ENCODE measurements around the gene CORO2B.
"Not testable (repeated sequence)": the region's sequence is repeated elsewhere in the genome, so short reads cannot be mapped to it uniquely, and the experiment has no call there.

CORO2B gene

GRCh38 chr15:68642491-68642845, 63.7 kb downstream of the CORO2B start:
- TF ChIP-seq, protein P1, sequence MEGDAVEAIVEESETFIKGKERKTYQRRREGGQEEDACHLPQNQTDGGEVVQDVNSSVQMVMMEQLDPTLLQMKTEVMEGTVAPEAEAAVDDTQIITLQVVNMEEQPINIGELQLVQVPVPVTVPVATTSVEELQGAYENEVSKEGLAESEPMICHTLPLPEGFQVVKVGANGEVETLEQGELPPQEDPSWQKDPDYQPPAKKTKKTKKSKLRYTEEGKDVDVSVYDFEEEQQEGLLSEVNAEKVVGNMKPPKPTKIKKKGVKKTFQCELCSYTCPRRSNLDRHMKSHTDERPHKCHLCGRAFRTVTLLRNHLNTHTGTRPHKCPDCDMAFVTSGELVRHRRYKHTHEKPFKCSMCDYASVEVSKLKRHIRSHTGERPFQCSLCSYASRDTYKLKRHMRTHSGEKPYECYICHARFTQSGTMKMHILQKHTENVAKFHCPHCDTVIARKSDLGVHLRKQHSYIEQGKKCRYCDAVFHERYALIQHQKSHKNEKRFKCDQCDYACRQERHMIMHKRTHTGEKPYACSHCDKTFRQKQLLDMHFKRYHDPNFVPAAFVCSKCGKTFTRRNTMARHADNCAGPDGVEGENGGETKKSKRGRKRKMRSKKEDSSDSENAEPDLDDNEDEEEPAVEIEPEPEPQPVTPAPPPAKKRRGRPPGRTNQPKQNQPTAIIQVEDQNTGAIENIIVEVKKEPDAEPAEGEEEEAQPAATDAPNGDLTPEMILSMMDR (IDR thresholded peaks at IDR 0.05; ENCODE audit: low read depth, low read length), result no peak
- no peak overlapping the region for H3K4me3 ChIP-seq (ENCODE audit: low read depth, low read length)

DNA sequence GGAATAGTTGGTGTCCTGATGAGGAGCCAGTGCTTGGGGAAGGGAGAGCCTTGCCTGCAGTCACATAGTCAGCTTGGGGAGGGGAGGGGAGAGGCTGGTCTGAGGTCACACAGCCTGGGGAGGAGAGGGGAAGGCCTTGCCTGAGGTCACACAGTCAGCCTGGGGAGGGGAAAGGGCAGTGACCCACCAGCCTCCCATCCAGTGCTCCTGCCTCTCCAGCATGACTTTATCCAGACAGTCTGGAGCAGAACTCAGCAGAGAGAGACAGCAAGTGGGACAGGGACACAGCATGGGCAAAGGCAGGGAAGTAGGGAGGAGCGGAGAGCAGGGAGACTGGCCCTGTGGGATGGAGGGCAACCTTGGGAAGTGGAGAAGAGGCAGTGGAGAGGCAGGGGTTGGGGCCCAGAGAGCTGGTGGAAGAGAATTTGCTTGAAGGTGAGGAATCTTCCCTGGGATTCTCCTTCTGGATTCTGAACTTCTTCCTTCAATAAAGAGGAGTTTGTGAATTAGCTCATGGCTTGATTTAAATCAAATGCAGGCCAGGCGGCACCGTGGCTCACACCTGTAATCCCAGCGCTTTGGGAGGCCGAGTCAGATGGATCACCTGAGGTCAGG, 64.5 kb downstream of the CORO2B start:
- no peak overlapping the region for H3K4me3 ChIP-seq (ENCODE audit: low read depth, low read length)
- TF ChIP-seq, protein P1 (IDR thresholded peaks at IDR 0.05; ENCODE audit: low read depth, low read length), result no peak

GRCh38 chr15:68644083-68644904, 65.5 kb downstream of the CORO2B start:
- TF ChIP-seq, protein P1 (IDR thresholded peaks at IDR 0.05; ENCODE audit: low read depth, low read length), result no peak
- no peak overlapping the region for H3K4me3 ChIP-seq (ENCODE audit: low read depth, low read length)

DNA sequence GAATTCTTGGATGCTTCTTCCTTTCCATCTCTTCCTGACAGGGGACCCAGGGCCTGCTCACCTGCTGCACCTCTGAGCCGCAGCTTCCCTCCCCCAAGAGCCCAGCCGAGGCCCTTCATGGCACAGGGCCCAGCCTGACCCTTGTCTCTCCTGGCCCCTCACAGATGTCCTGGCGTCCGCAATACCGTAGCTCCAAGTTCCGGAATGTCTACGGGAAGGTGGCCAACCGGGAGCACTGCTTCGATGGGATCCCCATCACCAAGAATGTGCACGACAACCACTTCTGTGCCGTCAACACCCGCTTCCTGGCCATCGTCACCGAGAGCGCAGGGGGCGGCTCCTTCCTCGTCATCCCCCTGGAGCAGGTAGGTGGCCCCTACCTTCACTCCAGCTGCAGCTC, 66.2 kb downstream of the CORO2B start:
- TF ChIP-seq, protein P1 (IDR thresholded peaks at IDR 0.05; ENCODE audit: low read depth, low read length), result no peak
- H3K4me3 ChIP-seq (ENCODE audit: low read depth, low read length), result no peak overlapping the region

- TF ChIP-seq, protein P1 (IDR thresholded peaks at IDR 0.05; ENCODE audit: low read depth, low read length), result no peak
- no peak overlapping the region for H3K4me3 ChIP-seq (ENCODE audit: low read depth, low read length)
Observed at GRCh38 chr15:68646156-68646555, 67.4 kb downstream of the CORO2B start.

GRCh38 chr15:68646696-68647095, 67.9 kb downstream of the CORO2B start:
- H3K4me3 ChIP-seq (ENCODE audit: low read depth, low read length), result no peak overlapping the region
- TF ChIP-seq, protein P1 (IDR thresholded peaks at IDR 0.05; ENCODE audit: low read depth, low read length), result no peak

GRCh38 chr15:68647361-68647760, 68.6 kb downstream of the CORO2B start:
- not testable (repeated sequence) for H3K4me3 ChIP-seq (ENCODE audit: low read depth, low read length)

All from WI38 (cell line).